HCT116 (cell line): ENCODE data around the gene LINS1. TPM values are rescaled to one million over a fixed set of nuclear protein-coding genes. Genes with fewer than 3 reads are reported as not detected.

Experiments used
- ATAC-seq: fragments of 200-7000 bp; cut with Tn5 transposase; 2 replicates; pipeline ENCODE4 v1.9.1; 2020; ENCODE audit warnings: mild to moderate bottlenecking, moderate library complexity
- BruUV-seq: library from RNA; stranded (reverse); fragments of 400-500 nt; replicated peaks from 2 replicates; lab custom pipeline; 2021; lab: Mats Ljungman, UMichigan
- CTCF ChIA-PET: fragments of 300-600 bp; sonication (Branson Sonifier 250); formaldehyde crosslinking; loops from one replicate; lab custom pipeline; 2021; ENCODE audit warnings: antibody characterized with exemption; lab: Charles Lee
- POLR2A ChIA-PET: fragments of 300-600, 350-600 bp; sonication (Branson Sonifier 250); formaldehyde crosslinking; loops from one replicate; lab custom pipeline; 2021; ENCODE audit warnings: antibody characterized with exemption; lab: Charles Lee
- RAD21 ChIA-PET, 2 experiments: fragments of 300-600 bp; sonication (Branson Sonifier 250); formaldehyde crosslinking; loops; one replicate each; lab custom pipeline; 2023; ENCODE audit warnings: low total read pairs in 2 of 2; ENCODE audit not compliant: uncharacterized antibody in 2 of 2, unreplicated experiment in 2 of 2, low non-redundant PET in 1 of 2; lab: Charles Lee
- DNase-seq: peaks from one replicate; pipeline ENCODE4 v3.0.0-alpha.2; 2010; ENCODE audit warnings: low read depth, low spot score
- H2AFZ ChIP-seq: fragments of 200-600 bp; shearing (Covaris generic), sonication (generic); 2 replicates; pipeline ENCODE4 v1.6.1; 2017; ENCODE audit warnings: low read depth, mixed run types, mixed read lengths, antibody characterized with exemption, low read length; ENCODE audit not compliant: poor library complexity, severe bottlenecking
- H3K27ac ChIP-seq: 2 replicates; pipeline ENCODE4 v1.5.1; 2012; ENCODE audit warnings: low read depth, low read length
- H3K27me3 ChIP-seq: fragments of 200-600 bp; sonication (generic); 2 replicates; pipeline ENCODE4 v1.6.1; 2016; ENCODE audit warnings: mixed run types, low read length, mixed read lengths; ENCODE audit not compliant: insufficient read depth
- H3K36me3 ChIP-seq, 2 experiments: fragments of 200-500 bp in 1 of 2; fragments of 200-600 bp in 1 of 2; sonication (Bioruptor generic) in 1 of 2; sonication (generic) in 1 of 2; 2 replicates each; pipeline versions ENCODE4 v1.5.1 to v1.6.1; 2014 to 2016; ENCODE audit warnings: low read length in 2 of 2, inconsistent platforms in 1 of 2, mixed read lengths in 1 of 2, mixed run types in 1 of 2; ENCODE audit not compliant: insufficient read depth in 2 of 2, control insufficient read depth in 1 of 2
- H3K4me1 ChIP-seq, 2 experiments: fragments of 200-600 bp in 1 of 2; sonication (generic) in 1 of 2; 2 replicates each; pipeline versions ENCODE4 v1.5.1 to v1.6.1; 2012 to 2017; ENCODE audit warnings: low read length in 2 of 2, inconsistent platforms in 1 of 2, mild to moderate bottlenecking in 1 of 2, mixed read lengths in 1 of 2, mixed run types in 1 of 2, moderate library complexity in 1 of 2; ENCODE audit not compliant: insufficient read depth in 2 of 2, control insufficient read depth in 1 of 2
- H3K4me2 ChIP-seq: fragments of 200-600 bp; sonication (generic); 2 replicates; pipeline ENCODE4 v1.6.1; 2017; ENCODE audit warnings: mixed run types, low read length, mixed read lengths
- H3K4me3 ChIP-seq, 2 experiments: fragments of 200-600 bp in 1 of 2; sonication (generic) in 1 of 2; replicated peaks in 1 of 2; 2 replicates each; pipeline ENCODE4 v1.5.1; 2011 to 2016; ENCODE audit warnings: low read length in 2 of 2, control low read depth in 1 of 2, low read depth in 1 of 2, mild to moderate bottlenecking in 1 of 2, mixed read lengths in 1 of 2, mixed run types in 1 of 2
- H3K79me2 ChIP-seq: fragments of 200-600 bp; sonication (generic); 2 replicates; pipeline ENCODE4 v1.6.1; 2017; ENCODE audit warnings: mild to moderate bottlenecking, mixed run types, low read length, moderate library complexity, mixed read lengths; ENCODE audit not compliant: insufficient read depth
- H3K9ac ChIP-seq: fragments of 200-600 bp; sonication (generic); 2 replicates; pipeline ENCODE4 v1.6.1; 2016; ENCODE audit warnings: low read length, mixed read lengths
- H3K9me2 ChIP-seq: fragments of 200-600 bp; sonication (generic), shearing (Covaris generic); 2 replicates; pipeline ENCODE4 v1.6.1; 2017; ENCODE audit warnings: mixed run types, mild to moderate bottlenecking, moderate library complexity; ENCODE audit not compliant: insufficient read depth
- H3K9me3 ChIP-seq, 2 experiments: fragments of 200-500 bp in 1 of 2; fragments of 200-600 bp in 1 of 2; sonication (Bioruptor generic) in 1 of 2; sonication (generic) in 1 of 2; 2 replicates each; pipeline ENCODE4 v1.6.1; 2014 to 2017; ENCODE audit warnings: low read length in 2 of 2, mixed read lengths in 2 of 2, inconsistent platforms in 1 of 2, low read depth in 1 of 2, mild to moderate bottlenecking in 1 of 2, mixed run types in 1 of 2, moderate library complexity in 1 of 2; ENCODE audit not compliant: control insufficient read depth in 1 of 2, insufficient read depth in 1 of 2
- H4K20me1 ChIP-seq: fragments of 200-600 bp; sonication (generic), shearing (Covaris generic); 2 replicates; pipeline ENCODE4 v1.6.1; 2017; ENCODE audit warnings: mixed run types, mild to moderate bottlenecking, moderate library complexity; ENCODE audit not compliant: insufficient read depth
- ATF3 ChIP-seq: IDR thresholded peaks from 2 replicates; pipeline ENCODE4 v1.6.1; 2012
- CBX3 ChIP-seq: IDR thresholded peaks from 2 replicates; pipeline ENCODE4 v1.6.1; 2012; ENCODE audit warnings: low read depth
- ELF1 ChIP-seq: IDR thresholded peaks from 2 replicates; pipeline ENCODE4 v1.6.1; 2012; ENCODE audit warnings: low read depth, borderline replicate concordance
- SP1 ChIP-seq: IDR thresholded peaks from 2 replicates; pipeline ENCODE4 v1.6.1; 2012; ENCODE audit warnings: low read depth
- SRF ChIP-seq: IDR thresholded peaks from 2 replicates; pipeline ENCODE4 v1.6.1; 2012; ENCODE audit warnings: low read depth
- ZBTB33 ChIP-seq: IDR thresholded peaks from 2 replicates; pipeline ENCODE4 v1.6.1; 2011; ENCODE audit warnings: mild to moderate bottlenecking, low read length, moderate library complexity; ENCODE audit not compliant: insufficient replicate concordance; ENCODE audit errors: extremely low read depth
- ZFX ChIP-seq: fragments of 450-650 bp; IDR thresholded peaks from 2 replicates; pipeline ENCODE4 v1.6.1; 2017
- intact Hi-C: fragments of 100-400 bp; cut with micrococcal nuclease; formaldehyde crosslinking; loops from 2 replicates; pipeline ENCODE4 v1.10.0; 2022
- total RNA-seq: library from RNA; stranded (reverse); gene quantifications from one replicate; pipeline ENCODE4 v1.2.1, GENCODE V29; 2021; ENCODE audit not compliant: unreplicated experiment
- TF ChIP-seq, protein P1 (sequence below): IDR thresholded peaks from 2 replicates; pipeline ENCODE4 v1.6.1; 2012; ENCODE audit warnings: low read depth

The LINS1 gene
- total RNA-seq, 1 experiment from 2014 or later: 14.7 TPM

- H3K27ac ChIP-seq: no peak overlapping the region
- TF ChIP-seq ZBTB33 (no peak), ATF3 (no peak), SRF (no peak), CBX3 (no peak), ELF1 (no peak), ZFX (no peak), SP1 (no peak)
- TF ChIP-seq, protein P1, sequence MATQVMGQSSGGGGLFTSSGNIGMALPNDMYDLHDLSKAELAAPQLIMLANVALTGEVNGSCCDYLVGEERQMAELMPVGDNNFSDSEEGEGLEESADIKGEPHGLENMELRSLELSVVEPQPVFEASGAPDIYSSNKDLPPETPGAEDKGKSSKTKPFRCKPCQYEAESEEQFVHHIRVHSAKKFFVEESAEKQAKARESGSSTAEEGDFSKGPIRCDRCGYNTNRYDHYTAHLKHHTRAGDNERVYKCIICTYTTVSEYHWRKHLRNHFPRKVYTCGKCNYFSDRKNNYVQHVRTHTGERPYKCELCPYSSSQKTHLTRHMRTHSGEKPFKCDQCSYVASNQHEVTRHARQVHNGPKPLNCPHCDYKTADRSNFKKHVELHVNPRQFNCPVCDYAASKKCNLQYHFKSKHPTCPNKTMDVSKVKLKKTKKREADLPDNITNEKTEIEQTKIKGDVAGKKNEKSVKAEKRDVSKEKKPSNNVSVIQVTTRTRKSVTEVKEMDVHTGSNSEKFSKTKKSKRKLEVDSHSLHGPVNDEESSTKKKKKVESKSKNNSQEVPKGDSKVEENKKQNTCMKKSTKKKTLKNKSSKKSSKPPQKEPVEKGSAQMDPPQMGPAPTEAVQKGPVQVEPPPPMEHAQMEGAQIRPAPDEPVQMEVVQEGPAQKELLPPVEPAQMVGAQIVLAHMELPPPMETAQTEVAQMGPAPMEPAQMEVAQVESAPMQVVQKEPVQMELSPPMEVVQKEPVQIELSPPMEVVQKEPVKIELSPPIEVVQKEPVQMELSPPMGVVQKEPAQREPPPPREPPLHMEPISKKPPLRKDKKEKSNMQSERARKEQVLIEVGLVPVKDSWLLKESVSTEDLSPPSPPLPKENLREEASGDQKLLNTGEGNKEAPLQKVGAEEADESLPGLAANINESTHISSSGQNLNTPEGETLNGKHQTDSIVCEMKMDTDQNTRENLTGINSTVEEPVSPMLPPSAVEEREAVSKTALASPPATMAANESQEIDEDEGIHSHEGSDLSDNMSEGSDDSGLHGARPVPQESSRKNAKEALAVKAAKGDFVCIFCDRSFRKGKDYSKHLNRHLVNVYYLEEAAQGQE: no peak
- no peaks in the 10 kb centered on the region for H3K36me3 ChIP-seq
- no peaks in the 10 kb centered on the region for H4K20me1 ChIP-seq
- no peak overlapping the region for H2AFZ ChIP-seq
- no peak for DNase-seq
- CTCF ChIA-PET: no interaction called here
- H3K4me2 ChIP-seq: no peak overlapping the region
- H3K9me3 ChIP-seq: no peaks in the 10 kb centered on the region
- H3K9me2 ChIP-seq: no peaks in the 10 kb centered on the region
- intact Hi-C loops: no loop called here
- H3K9ac ChIP-seq: no peak overlapping the region
- BruUV-seq: no TSS peak
- no peak overlapping the region for H3K4me3 ChIP-seq
- ATAC-seq: no peak
- POLR2A ChIA-PET: no interaction called here
- no peaks in the 10 kb centered on the region for H3K4me1 ChIP-seq
- RAD21 ChIA-PET: no interaction called here
- H3K79me2 ChIP-seq: no peaks in the 10 kb centered on the region
- peaks cover 10% of the 10 kb centered on the region for H3K27me3 ChIP-seq
Observed at GRCh38 chr15:100520132-100520921, 81.7 kb downstream of the LINS1 start.
